Left colon (tissue), 2 donors: Measurements from ENCODE around the gene DCLRE1B. TPM values are rescaled to one million over a fixed set of nuclear protein-coding genes. Genes with fewer than 3 reads are reported as not detected.

Experiments used
- ATAC-seq: fragments of 200-7000 bp; cut with Tn5 transposase; one replicate; pipeline ENCODE4 v1.9.1; 2020; ENCODE audit warnings: mild to moderate bottlenecking, moderate library complexity
- DNase-seq, 2 donors: peaks; one replicate each; pipeline ENCODE4 v3.0.0-alpha.2; 2020
- intact Hi-C, 2 donors: fragments of 100-400 bp; cut with DNase I in 1 of 2; cut with micrococcal nuclease in 1 of 2; formaldehyde crosslinking; loops; one replicate each; pipeline versions ENCODE4 v1.11.2 to v1.14.0; 2022; cut with DNase I, micrococcal nuclease
- long read RNA-seq: library from polyadenylated mRNA; unstranded; transcript quantifications from one replicate; pipeline ENCODE4 v2.0.0, GENCODE V29; 2021
- total RNA-seq, 2 donors: library from RNA; stranded (reverse); fragmentation: NEBNext Ultra II Directional; extraction: Animal tissue kit (Norgen Biotek cat#: 25700); gene quantifications; one replicate each; pipeline ENCODE4 v1.2.1, GENCODE V29; 2021
- donor health status: DM: no; HTN: no; CAD: no.
- donor health status: DM: yes; HTN: yes; CAD: no.

Gene DCLRE1B
- total RNA-seq = 1 to 10 TPM; 3.0 to 4.2 TPM
- long read RNA-seq, partial matches to known transcripts = 3 of 9 reads
- long read RNA-seq, other reads (novel, unspliced or antisense) = 1 of 9 reads

- intact Hi-C loops = no loop called here
- peak; percentile 87 for ATAC-seq
- peak; percentile 99 to 100 for DNase-seq
Measured at GRCh38 chr1:113904674-113905434, at the start of gene DCLRE1B, which contains the start of gene AP4B1. TSS of gene DCLRE1B (plus strand) at chr1:113905326. CDS start at chr1:113905587, 261 bp downstream. TSS of gene AP4B1 (minus strand) at chr1:113904799. CDS start at chr1:113904717, 82 bp downstream.

DNA sequence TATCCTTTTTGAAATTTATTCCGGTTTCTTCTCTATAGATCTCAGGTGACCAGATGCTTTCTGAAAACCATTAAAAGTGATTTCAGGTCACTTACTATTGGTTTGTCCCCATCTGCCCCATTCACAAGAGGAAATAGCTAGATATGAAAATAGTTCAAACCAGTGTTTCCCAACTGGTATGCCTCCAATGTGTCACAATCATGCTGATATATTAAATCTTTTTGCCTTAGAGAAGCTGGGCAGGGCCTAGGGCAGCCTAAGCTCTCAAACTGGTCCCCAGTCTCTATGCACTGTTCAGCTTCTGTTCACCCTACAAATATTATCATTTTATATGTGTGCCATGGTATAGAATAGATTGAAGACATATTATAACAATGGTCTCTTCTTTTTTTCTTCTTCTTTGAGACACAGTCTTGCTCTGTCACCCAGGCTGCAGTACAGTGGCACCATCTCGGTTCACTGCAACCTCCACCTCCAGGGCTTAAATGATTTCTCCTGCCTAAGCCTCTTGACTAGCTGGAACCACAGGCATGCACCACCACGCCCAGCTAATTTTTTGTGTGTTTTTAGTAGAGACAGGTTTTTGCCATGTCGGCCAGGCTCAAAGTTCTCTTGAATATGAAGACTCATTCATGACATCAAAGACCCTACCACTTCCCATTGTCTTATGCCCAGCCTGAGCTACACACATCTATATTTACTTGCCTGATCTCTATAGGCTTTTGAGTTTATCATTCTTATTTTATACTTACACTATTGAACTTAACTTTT lies 49.3 kb upstream of the DCLRE1B start:
- DNase-seq (no peak), ATAC-seq (no peak)
- intact Hi-C loops = no loop called here

DNA sequence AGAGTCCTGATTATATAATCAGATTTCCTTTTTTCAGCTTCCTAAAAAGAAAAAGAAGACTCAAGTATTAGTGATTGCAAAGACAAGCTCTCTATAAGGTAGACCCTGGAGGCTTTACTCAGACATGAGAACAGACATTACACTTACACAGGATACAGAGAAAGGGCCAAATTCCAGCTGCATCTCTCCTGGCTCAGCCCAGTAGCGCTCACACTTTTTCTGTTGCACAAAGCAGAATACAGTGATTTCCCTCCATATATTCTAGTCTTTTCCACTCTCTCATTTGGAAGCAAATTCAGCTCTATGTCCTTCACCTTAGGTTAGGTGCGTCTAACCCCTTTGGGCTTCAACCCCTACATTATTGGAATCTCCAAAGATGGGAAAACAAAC lies 48.7 kb upstream of the DCLRE1B start:
- intact Hi-C loops = no loop called here
- ATAC-seq (no peak), DNase-seq (no peak)

DNA sequence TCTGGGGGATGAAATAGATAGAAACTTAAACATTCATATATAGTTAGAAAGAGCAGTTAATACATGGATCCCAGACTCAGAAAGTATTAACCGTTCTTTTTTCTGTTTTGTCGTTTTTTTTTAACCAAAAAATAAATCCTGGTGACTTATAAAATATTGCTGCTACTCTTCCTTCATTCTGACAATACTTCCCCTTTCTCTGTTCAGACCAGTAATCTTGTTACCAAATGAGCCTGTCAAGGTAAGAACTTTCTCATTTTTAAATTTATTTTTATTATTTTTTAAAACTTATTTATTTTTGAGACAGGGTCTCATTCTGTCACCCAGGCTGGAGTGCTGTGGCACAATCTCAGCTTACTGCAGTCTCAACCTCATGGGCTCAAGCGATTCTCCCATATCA lies 47.4 kb upstream of the DCLRE1B start:
- intact Hi-C loops = no loop called here
- ATAC-seq (no peak), DNase-seq (no peak)

GRCh38 chr1:113858418-113858817 lies 46.7 kb upstream of the DCLRE1B start:
- intact Hi-C loops = no loop called here

DNA sequence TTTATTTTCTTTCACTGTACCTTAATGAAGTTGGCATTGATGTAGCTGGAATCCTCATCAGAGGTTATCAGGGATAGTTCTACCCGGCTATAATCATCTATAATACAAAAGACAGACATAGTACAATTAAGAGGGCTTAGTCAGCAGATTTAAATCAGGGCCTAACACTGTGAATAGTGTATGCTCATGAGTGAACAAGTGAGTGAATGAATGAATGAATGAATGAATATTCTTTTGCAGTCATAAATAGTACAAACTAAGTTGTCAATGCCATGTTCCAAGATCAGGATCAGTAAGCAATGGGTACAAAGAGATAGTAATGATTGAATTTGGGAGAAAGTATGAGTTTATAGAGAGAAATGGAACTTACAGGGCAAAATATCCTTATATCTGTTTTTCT lies 46.1 kb upstream of the DCLRE1B start:
- ATAC-seq (no peak), DNase-seq (no peak)
- intact Hi-C loops = no loop called here

More at GRCh38 chr1:113858418-113858817, 46.7 kb upstream of the DCLRE1B start:
- DNase-seq (no peak), ATAC-seq (no peak)

DNA sequence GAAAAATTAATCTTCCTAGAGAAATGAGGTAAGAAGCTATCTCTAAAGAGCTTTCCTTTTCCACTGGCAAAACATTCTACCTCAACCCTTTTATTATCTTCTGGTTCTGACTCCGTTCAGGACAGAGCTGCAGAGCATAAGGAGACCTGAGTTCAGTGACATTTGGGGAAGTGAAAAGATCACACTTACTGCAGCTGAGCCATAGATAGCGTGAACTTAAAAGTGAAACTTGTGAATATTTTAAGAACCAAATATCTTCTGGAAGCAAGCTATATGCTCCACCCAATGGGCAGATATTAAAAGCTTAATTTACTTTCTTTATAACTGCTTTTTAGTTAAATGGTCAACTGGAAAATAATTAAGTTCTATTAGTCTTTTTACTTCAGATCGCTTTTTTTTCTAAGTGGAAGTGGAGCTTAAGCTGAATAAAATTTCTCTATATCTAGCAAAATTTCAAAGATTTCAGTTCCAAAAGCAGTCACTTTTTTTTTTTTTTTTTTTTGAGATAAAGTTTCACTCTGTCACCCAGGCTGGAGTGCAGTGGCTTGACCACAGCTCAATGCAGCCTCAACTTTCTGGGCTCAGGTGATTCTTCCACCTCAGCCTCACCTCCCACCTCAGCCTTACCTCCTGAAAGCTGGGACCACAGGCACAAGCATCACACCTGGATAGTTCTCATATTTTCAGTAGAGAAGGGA lies 45.5 kb upstream of the DCLRE1B start:
- intact Hi-C loops = no loop called here
- DNase-seq (no peak), ATAC-seq (no peak)

GRCh38 chr1:113860891-113861290 lies 44.2 kb upstream of the DCLRE1B start:
- DNase-seq = no peak
- intact Hi-C loops = no loop called here
- ATAC-seq = no peak

GRCh38 chr1:113861641-113862040 lies 43.5 kb upstream of the DCLRE1B start:
- no peak for ATAC-seq
- intact Hi-C loops = no loop called here
- DNase-seq = no peak

- ATAC-seq (no peak), DNase-seq (no peak)
- intact Hi-C loops = no loop called here
Measured at GRCh38 chr1:113868387-113869083, 36.6 kb upstream of the DCLRE1B start.

DNA sequence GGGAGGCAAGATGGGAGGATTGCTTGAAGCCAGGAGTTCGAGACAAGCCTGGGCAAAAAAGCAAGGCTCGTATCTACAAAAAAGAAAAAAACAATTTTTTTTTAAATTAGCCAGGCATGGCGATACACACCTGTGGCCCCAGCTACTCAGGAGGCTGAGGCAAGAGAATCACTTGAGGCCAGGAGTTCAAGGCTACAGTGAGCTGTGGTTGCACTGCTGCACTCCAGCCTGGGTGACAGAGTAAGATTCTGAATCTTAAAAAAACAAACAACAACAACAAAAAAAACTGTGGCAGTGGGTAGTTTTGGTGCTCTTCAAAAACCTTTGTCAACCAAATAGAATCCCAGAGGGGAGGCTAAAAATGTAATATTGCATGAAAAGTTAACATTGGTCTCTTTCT lies 34.3 kb upstream of the DCLRE1B start:
- intact Hi-C loops = no loop called here
- ATAC-seq = no peak
- DNase-seq = no peak

DNA sequence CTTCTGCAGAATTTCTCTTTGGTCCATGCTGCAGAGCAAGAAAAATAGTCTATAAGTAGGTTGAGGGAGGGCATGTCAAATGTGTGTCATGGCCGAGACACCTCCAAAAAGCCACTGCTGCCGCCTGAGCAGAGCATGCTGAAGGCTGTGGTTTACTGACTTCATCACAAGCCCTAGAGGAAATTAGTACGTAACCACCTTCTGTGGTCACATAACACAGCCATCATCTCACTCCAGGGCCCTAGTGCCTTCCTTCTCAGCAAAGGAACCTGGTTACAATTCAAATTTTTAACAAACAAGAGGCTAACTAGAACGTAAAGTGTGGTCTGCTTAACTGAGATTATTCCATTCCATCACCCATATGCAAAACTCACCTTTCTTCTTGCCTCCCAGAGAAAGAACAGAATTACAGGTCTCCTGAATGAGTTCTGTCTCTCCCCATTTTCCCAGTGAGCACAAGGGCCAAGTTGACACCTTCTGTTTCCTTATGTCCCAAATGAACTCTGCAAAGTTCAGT lies 33.5 kb upstream of the DCLRE1B start, which contains the start of gene PTPN22:
TSS of gene PTPN22 (minus strand) at position 116 of the 517 bp plus-strand sequence.
- intact Hi-C loops = no loop called here
- DNase-seq = peak; percentile 46 to 52
- ATAC-seq = peak; percentile 16

GRCh38 chr1:113872219-113872935 lies 32.7 kb upstream of the DCLRE1B start:
- intact Hi-C loops = no loop called here
- DNase-seq (no peak), ATAC-seq (no peak)

GRCh38 chr1:113874012-113874879 lies 30.9 kb upstream of the DCLRE1B start:
- DNase-seq (peak; percentile 50 to 51), ATAC-seq (peak; percentile 85)
- intact Hi-C loops = no loop called here

DNA sequence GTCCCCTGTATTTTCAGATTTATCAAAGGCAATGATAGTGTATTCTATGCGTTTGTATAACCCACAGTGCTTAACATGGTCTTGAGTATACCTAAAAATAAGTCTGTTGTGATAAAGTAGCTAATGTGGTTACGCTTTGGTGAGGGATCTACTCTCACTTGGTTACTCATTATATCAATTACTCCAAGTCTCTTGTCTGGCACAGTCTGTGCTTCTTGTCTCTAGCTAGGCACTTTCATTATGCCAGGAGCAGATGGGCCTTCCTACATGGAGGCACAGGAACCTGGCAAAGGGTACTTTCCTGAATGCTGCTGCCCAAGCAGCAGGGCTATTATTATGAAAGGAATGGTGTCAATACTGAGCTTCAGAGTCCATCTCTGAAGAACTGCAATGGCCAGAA lies 29.4 kb upstream of the DCLRE1B start:
- peak; percentile 31 for ATAC-seq
- intact Hi-C loops = no loop called here
- no peak for DNase-seq

DNA sequence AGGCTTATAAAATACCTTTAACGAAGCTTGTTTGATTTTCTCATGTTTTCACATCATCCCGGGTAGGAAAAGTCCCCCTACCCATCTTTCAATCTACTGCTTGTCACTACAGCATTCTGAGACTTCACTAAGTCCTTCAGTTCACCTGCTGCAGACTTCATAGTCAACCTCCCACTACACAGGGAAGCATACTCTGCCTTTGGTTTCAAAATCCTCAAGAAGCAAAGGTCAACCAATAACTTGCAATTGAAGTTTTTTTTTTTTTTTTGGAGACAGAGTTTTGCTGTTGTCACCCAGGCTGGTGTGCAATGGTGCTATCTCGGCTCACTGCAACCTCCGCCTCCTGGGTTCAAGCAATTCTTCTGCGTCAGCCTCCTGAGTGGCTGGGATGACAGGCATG lies 28.9 kb upstream of the DCLRE1B start:
- peak; percentile 56 for ATAC-seq
- intact Hi-C loops = no loop called here

DNA sequence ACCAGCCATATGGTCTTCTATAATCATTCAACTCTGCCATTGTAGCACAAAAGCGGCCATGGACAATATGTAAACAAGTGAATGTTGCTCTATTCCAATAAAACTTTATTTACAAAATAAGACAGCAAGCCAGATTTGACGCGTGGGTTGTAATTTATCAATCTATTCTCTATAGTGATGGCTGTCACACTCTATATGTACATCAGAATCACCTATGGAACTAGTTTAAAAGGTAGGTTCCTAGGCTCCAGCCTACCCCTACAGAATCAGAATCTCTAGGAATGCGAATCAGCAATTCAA lies 25.4 kb upstream of the DCLRE1B start:
- no peak for DNase-seq
- intact Hi-C loops = no loop called here
- no peak for ATAC-seq

More for the DNA sequence above, 28.9 kb upstream of the DCLRE1B start:
- no peak for DNase-seq
